Activated T-cell treated with anti-CD3 and anti-CD28 coated beads for 48 hours (primary cell): ENCODE measurements around the gene RASA3.
A peak's percentile ranks its signal among the peaks of the same experiment; 100 is the strongest.
"Not testable (repeated sequence)": the region's sequence is repeated elsewhere in the genome, so short reads cannot be mapped to it uniquely, and the experiment has no call there.

ENCODE experiments used
- DNase-seq: peaks from one replicate; pipeline ENCODE4 v3.0.0-alpha.2; 2020; ENCODE audit warnings: low read depth

RASA3 gene

GRCh38 chr13:114080739-114081561 lies 51.5 kb downstream of the RASA3 start:
- no peak for DNase-seq

- no peak for DNase-seq
These were observed 52.6 kb downstream of the RASA3 start for GRCh38 chr13:114079601-114080536.

- DNase-seq, result no peak
These were observed 53.7 kb downstream of the RASA3 start for GRCh38 chr13:114078461-114079451.

- no peak for DNase-seq
These were observed 54.5 kb downstream of the RASA3 start for GRCh38 chr13:114077933-114078325.

- no peak for DNase-seq
These were observed 55.1 kb downstream of the RASA3 start for GRCh38 chr13:114077099-114077932.

- DNase-seq, result no peak
These were observed 55.9 kb downstream of the RASA3 start for GRCh38 chr13:114076329-114077090.

- not testable (repeated sequence) for DNase-seq
These were observed 56.6 kb downstream of the RASA3 start for GRCh38 chr13:114075811-114076210.

- no peak for DNase-seq
These were observed 57.6 kb downstream of the RASA3 start for GRCh38 chr13:114074671-114075315.

- DNase-seq, result no peak
These were observed 58.4 kb downstream of the RASA3 start for GRCh38 chr13:114073881-114074612.

GRCh38 chr13:114072421-114072820 lies 60.0 kb downstream of the RASA3 start:
- no peak for DNase-seq

- DNase-seq, result no peak
These were observed 60.4 kb downstream of the RASA3 start for GRCh38 chr13:114071991-114072390.

GRCh38 chr13:114071410-114071809 lies 61.0 kb downstream of the RASA3 start:
- DNase-seq, result no peak

GRCh38 chr13:114070098-114070799 lies 62.2 kb downstream of the RASA3 start:
- DNase-seq, result no peak

- no peak for DNase-seq
These were observed 62.9 kb downstream of the RASA3 start for GRCh38 chr13:114069376-114070097.

- no peak for DNase-seq
These were observed 63.6 kb downstream of the RASA3 start for GRCh38 chr13:114068656-114069318.

- DNase-seq, result peak; percentile 35
These were observed 64.4 kb downstream of the RASA3 start for GRCh38 chr13:114067886-114068651.
